Smooth muscle cell of the brain vasculature (primary cell): ENCODE results near the gene TMEM9.

Source experiments
- DNase-seq: peaks from one replicate; pipeline ENCODE4 v3.0.0-alpha.2; 2012; ENCODE audit warnings: low read depth, low spot score

Gene TMEM9

DNA sequence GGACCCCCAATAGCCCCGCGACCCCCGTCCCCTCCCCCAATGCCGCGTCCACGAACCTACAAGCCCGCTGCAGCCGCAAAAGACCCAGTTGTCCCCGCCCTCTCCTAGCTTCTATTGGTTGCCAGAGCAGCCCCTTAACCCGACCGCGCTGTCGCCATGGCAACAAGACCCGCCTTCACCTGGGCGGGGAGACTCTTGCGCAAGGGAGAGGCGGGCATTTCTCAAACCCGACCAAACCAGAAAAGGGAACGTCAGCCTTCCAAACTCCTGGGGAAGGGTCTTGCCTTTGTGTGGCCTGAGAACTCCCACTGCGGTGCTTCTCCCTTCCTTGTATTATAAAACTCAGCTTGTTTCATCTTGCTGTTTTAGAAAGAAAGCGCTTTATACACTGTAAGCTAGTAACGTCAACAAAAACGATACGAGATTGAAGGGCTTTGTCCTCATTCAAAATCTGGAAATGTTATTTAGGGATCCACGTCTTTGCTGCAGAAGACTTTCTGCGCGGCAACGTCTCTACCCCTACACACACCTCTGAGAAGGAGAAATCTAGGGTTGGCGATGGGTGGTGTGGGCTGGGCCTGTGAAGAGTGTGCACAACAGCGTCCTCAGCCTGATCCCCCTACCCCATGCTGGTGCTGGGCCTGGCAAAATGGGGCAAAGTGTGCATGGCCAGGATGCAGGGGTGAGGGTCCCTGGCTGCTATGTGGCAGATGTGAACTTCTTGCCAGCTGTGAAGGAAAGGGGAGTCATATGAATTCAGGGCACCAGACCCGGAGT, at the start of gene TMEM9:
TSS of gene TMEM9 (minus strand) at position 86 of the 777 bp plus-strand sequence. CDS start 551 bp downstream, outside the sequence.
- DNase-seq = peak; percentile 84

- no peak for DNase-seq
These were observed 44.3 kb upstream of the TMEM9 start for GRCh38 chr1:201198598-201198997.

- no peak for DNase-seq
These were observed 39.8 kb upstream of the TMEM9 start for GRCh38 chr1:201194046-201194445.

DNA sequence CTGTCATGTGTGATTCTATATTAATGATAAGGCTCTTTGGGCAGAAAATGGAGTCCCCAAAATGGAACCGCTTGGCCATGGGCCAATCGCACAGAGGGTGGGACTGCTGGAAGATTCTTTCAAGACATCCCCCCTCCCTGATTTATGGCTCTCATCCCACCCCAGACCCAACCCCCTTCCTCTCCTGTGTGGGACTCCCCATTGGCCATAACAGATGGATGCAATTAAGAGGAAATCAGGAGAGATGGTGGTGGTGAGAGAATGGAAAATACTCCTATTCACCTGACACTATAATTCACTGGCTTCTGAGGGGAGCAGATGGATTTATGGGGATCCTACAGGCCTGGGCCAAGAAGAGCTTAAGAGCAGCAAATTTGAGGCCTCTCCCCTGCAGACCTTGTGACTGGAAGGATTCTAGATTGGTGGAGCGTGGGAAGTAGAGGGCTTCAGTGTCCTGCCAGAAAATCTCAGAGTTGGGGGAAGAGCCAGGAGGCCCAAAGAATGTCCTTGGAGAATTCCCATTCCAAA, 38.1 kb upstream of the TMEM9 start:
- peak; percentile 45 for DNase-seq

- peak; percentile 69 for DNase-seq
These were observed 37.5 kb upstream of the TMEM9 start for GRCh38 chr1:201191653-201192260.

DNA sequence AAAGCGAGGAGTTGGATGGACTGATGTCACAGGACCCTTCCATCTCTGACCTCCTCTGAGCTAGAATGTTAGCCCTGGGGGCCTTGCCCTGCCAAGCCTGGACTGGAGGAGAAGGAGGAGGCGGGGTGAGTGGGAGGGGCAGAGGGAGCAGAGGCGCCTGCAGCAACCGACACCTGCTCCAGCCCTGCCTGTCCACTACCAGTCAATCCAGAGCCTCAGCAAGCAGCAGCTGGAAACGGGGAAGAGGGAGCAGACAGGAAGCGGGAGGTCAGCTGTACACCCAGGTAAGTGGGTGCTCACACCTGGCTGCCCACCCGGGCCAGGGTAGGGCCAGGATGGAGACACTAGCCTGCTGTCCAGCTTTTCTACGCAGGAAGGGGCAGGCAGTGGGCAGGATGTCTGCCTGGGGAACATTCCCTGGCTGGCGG, 36.4 kb upstream of the TMEM9 start, which contains the start of gene IGFN1:
TSS of gene IGFN1 (plus strand) at position 201 of the 428 bp plus-strand sequence. CDS start 2,470 bp downstream, outside the sequence.
- DNase-seq = no peak

DNA sequence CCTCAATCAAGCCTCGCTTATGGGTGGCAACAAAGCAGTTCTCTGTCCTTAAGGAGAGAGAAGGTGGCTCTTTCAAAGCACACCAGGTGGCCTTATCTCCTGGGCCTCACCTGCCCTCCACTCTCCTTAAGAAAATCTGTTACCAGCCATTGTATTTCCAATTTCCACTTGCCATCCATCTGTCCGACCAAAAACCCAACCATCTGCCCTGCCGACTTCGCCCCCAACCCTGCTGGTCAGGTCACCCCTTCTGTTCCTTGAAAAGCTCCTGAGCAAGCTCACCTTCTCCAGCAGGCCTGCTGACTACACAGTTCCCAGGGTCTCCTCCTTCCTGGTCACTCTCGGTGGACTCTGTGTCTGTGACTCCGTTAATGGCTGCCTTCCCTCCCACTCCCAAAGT, 35.7 kb upstream of the TMEM9 start:
- no peak for DNase-seq

DNA sequence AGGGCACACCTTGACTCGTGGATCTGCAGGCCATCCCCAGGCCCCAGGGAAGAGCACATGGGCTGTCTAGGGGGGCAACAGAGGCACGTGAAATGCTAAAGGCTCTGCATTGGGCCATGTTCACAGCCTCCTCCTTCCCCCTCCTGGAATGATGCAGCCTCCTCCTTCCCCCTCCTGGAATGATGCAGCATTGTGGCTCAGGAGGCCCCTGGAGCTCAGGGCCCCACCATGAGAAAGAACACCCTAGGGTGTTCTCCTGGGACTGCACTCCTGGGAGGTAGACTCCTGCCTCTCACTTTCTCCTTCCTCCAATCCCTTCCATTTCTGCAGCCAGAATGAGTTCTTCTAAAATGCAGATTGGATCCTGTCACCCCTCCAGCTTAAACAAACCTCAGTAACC, 34.8 kb upstream of the TMEM9 start:
- DNase-seq = no peak

GRCh38 chr1:201186192-201186591, 31.9 kb upstream of the TMEM9 start:
- no peak for DNase-seq

DNA sequence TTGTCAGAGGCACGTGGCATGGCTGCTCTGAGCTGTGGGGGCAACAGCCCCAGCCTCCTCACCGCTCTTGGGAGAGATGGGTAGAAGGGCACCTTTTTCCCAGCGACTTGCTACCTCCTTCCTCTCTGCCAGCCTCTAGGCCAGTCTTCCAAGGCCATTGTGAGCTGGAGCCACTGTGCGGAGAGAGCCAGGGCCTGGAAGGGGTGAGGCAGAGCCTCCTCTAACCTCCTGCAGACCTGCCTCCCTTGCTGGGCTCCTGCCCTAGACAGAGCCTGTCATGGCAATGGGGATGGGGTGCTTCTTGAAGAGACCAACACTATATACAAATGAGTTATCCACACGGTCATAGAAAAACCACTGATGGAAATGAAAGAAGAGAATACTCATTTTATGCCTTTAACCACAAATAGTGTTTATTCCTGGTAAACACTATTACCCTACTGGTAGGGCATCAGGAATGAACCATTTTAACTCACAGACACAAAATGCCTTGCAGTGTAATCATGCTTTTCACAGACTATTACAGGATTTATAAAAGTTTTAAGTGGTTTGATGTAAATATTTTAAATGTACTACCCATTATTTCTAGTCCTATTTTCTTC, 31.4 kb upstream of the TMEM9 start:
- DNase-seq = no peak

DNA sequence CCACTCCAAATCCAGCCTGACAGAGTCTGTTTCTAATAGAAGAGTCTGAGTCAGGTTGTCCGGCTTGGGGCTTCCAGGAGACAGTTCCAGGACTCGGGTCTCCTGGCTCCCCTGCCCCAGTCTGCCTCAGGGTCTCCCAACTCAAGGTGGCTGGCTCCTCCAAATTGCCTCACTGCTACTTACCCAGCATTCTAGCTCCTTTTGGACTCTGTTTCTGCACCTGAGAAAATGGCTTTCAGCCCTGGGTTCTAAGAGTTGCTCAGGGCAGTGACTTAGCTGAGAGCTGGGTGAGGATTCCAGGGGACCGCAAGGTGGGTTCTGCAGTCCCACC, 30.8 kb upstream of the TMEM9 start:
- DNase-seq = no peak

GRCh38 chr1:201184307-201185122, 30.2 kb upstream of the TMEM9 start:
- DNase-seq = peak; percentile 53

DNA sequence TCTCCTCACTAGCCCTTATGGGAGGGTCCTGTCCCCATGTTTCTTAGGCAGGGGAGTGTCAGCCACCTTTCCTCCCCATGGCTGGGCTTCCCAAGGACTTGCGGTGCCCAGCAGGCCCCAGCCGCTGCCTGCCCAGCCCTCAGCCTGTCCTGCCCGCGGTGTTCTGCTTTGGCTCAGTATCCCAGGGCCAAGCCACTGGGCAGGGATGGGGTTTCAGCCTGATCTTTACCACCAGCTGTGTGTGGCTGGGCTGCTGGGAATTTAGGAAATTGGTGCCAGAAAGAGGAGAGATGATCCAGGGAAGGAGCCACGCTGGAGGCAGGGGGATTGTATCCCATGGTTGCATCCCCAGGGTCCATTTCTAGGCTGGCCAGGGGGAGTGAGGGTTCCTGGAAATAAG, 29.5 kb upstream of the TMEM9 start:
- no peak for DNase-seq

DNA sequence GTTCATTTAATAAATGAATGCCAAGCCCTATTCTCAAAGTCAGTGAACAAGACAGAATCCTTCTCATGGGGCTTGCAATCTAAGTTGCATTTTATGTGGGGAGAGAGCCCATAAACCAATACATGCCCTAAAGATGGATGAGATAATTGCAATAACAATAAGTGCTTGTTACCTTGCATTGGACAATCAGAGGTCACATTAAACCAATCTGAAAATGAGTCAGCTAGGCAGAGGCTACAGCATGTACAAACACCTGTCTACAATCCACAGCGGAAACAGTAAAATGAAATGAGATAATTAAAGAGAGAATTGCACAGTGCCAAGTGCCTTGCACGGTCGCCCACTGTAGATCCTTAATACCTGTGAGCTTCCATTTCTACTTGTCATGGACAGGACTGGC, 28.9 kb upstream of the TMEM9 start:
- DNase-seq = no peak

DNA sequence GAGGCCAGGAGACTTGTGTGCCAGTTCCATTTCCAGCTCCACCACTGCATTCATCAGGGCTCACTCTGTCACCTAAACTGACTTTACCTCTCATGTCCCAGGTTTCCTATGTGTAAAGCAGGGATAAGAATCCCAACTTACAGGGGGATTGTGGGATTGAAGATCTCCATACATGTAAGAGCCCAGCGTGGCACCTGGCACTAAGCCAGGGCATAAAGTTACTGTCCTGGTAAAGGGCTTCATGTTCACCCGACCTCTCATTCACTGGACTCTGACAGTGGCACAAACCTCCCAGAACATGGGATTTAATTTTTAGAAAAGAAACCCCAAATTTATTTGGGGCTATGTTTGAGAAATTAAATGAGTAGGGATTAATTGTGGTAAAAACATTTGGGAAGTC, 27.5 kb upstream of the TMEM9 start:
- no peak for DNase-seq

DNA sequence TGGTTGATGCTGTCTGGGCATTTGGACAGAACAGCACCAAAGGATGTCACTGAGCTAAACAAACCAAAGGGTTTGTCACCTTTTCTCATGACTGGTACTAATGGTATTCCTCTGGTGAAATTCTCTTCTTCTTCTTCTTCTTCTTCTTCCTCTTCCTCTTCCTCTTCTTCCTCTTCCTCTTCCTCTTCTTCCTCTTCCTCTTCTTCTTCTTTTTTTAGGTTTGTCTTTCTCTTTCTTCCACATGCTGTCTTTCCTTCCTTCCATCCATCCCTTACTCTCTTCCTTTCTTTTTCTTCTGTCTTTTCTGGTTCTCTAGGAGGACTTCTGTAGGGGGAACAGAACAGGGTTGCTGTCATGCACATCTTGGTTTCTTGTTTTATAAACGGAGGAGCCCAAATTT, 27.0 kb upstream of the TMEM9 start:
- no peak for DNase-seq

GRCh38 chr1:201180901-201181300, 26.6 kb upstream of the TMEM9 start:
- no peak for DNase-seq

- no peak for DNase-seq
These were observed 25.9 kb upstream of the TMEM9 start for GRCh38 chr1:201180141-201180540.

DNA sequence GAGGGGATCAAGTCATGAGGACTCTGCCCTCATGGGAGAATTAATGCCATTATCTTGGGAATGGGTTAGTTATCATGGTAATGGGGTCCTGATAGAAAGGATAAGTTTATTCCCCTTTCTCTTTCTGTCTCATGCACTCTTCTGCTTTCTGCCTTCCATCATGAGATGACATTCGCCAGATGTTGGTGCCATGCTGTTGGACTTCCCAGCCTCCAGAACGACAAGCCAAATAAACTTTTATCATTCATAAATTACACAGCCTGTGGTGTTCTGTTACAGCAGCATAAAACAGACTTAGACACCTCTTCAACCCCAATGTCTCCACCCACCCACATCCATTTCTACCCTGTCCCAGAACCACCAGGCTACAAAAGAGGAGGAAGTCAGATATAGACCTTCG, 24.4 kb upstream of the TMEM9 start:
- DNase-seq = no peak

DNA sequence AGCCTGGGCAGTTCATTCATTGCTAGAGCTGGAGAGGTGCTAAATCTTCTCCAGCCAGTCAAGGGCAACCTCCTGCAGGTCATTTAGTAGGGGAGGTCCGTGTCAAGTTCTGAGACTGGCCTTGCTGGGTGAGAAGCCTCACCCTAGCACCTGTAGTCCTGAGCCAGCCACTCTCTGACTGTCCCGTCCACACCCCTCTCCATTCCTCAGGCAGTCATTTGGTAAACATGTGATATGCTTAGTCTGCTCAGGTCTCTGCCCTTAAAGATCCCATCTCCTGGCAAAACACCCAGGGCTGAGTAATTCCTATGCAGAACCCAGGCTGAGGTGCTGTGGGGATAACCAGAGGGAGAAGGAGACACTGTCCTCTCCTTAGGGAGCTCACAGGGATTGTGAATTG, 22.7 kb upstream of the TMEM9 start:
- DNase-seq = no peak

GRCh38 chr1:201175820-201176500, 21.7 kb upstream of the TMEM9 start:
- DNase-seq = no peak
